Measurements from ENCODE around the gene SMPD4. TPM values are rescaled to one million over a fixed set of nuclear protein-coding genes. Genes with fewer than 3 reads are reported as not detected.
"Not testable (repeated sequence)": the region's sequence is repeated elsewhere in the genome, so short reads cannot be mapped to it uniquely, and the experiment has no call there.

SMPD4 gene
- total and polyA plus RNA-seq, 2 donors (not counting 1 experiment from before 2014, with no cell fraction given), result 63.8 to 80.6 TPM

DNA sequence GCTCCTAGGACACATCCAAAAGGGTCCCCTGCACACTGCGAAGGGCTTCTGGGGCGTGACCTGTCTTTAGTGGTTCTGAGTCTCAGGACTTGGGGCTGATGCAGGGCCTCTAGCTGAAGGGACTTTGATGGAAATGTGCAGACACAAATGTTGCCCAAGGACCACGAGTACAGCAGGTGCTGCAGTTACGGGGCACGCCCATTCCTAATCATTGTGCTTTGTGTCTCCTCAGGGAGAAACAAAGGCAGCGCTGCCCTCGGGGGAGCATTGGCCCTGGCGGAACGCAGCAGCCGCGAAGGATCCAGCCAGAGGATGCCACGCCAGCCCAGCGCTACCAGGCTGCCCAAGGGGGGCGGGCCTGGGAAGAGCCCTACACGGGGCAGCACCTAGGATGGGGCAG is 8.8 kb upstream of the SMPD4 start:
- Histone ChIP-seq H3K4me1 (ENCODE audit: control insufficient read depth in 2 of 2, insufficient read depth in 2 of 2, low read length in 2 of 2) (no peaks in the 10 kb centered on the region), H3K27me3 (replicated peaks in 1 of 4; ENCODE audit: control extremely low read depth in 1 of 4, control insufficient read depth in 3 of 4, insufficient read depth in 4 of 4, low read length in 3 of 4) (no peaks in the 10 kb centered on the region), H3K36me3 (replicated peaks in 1 of 2; ENCODE audit: control extremely low read depth in 1 of 2, control insufficient read depth in 1 of 2, extremely low read depth in 1 of 2, insufficient read depth in 2 of 2, low read length in 1 of 2) (no peaks in the 10 kb centered on the region), H3K9me3 (ENCODE audit: control extremely low read depth in 1 of 3, control insufficient read depth in 2 of 3, insufficient read depth in 1 of 3, low read length in 2 of 3) (no peaks in the 10 kb centered on the region), H2AFZ (ENCODE audit: insufficient read depth, low read depth, low read length, poor library complexity, severe bottlenecking) (no peak overlapping the region), H3K9ac (ENCODE audit: low read length) (no peak overlapping the region), H4K20me1 (ENCODE audit: control insufficient read depth, insufficient read depth, low read length, poor library complexity, severe bottlenecking) (no peaks in the 10 kb centered on the region), H3K27ac (ENCODE audit: low read length in 2 of 2) (no peak overlapping the region), H3K4me2 (replicated peaks; ENCODE audit: low read depth, low read length, poor library complexity, severe bottlenecking) (no peak overlapping the region), H3K79me2 (ENCODE audit: control insufficient read depth, insufficient read depth, low read length) (no peaks in the 10 kb centered on the region), H3K4me3 (ENCODE audit: control extremely low read depth in 1 of 5, extremely low read depth in 1 of 5, insufficient read depth in 1 of 5, low read depth in 2 of 5, low read length in 4 of 5) (no peak overlapping the region)
- DNase-seq (no peak), ATAC-seq (ENCODE audit: low read depth) (no peak)
- intact Hi-C loops (cut with micrococcal nuclease), result no loop called here
- CTCF ChIA-PET, result no interaction called here
- H3K4me1 Mint-ChIP-seq, result no peaks in the 10 kb centered on the region
- 88% methylated on average over 15 of the region's 15 CpGs for WGBS (ENCODE audit: insufficient coverage)
- H3K9me3 Mint-ChIP-seq (ENCODE audit: insufficient read depth), result no peaks in the 10 kb centered on the region
- H3K4me3 Mint-ChIP-seq, result no peak overlapping the region
- no peaks in the 10 kb centered on the region for H3K27me3 Mint-ChIP-seq
- no peak overlapping the region for H3K27ac Mint-ChIP-seq
- TF ChIP-seq CTCF (IDR thresholded peaks at IDR 0.05) (no peak), EZH2 (IDR thresholded peaks at IDR 0.05; ENCODE audit: borderline replicate concordance, insufficient read depth, low read depth, low read length, poor library complexity, severe bottlenecking) (no peak)
- POLR2A ChIA-PET, result no interaction called here

DNA sequence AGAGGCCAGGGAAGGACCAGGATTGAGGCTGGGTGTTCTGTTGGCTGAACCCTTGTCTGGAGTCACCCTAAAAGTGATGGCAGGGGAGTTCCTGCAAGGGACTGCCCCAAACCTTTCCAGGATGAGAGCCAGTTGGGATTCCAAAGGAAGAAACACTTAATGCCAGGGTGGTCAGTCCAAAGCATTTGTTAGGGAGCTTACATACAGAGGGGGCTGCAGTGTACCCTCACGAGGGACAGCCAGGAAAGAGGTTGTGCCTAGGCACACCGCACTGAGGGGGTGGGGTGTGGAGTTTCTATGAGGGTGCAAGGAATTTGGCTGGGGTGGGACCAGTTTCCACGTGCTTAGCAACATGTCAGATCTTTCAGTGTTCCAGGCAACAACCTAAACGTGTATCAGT is 7.6 kb upstream of the SMPD4 start:
- H3K4me1 ChIP-seq (ENCODE audit: control insufficient read depth in 2 of 2, insufficient read depth in 2 of 2, low read length in 2 of 2); CTCF ChIA-PET; H3K79me2 ChIP-seq (ENCODE audit: control insufficient read depth, insufficient read depth, low read length); H3K27me3 Mint-ChIP-seq; H3K27ac Mint-ChIP-seq; H3K9me3 ChIP-seq (ENCODE audit: control extremely low read depth in 1 of 3, control insufficient read depth in 2 of 3, insufficient read depth in 1 of 3, low read length in 2 of 3); H3K4me2 ChIP-seq (replicated peaks; ENCODE audit: low read depth, low read length, poor library complexity, severe bottlenecking); H3K9me3 Mint-ChIP-seq (ENCODE audit: insufficient read depth); H3K4me1 Mint-ChIP-seq; H3K4me3 Mint-ChIP-seq; H3K27ac ChIP-seq (ENCODE audit: low read length in 2 of 2); H3K36me3 ChIP-seq (replicated peaks in 1 of 2; ENCODE audit: control extremely low read depth in 1 of 2, control insufficient read depth in 1 of 2, extremely low read depth in 1 of 2, insufficient read depth in 2 of 2, low read length in 1 of 2); DNase-seq; ATAC-seq (ENCODE audit: low read depth); POLR2A ChIA-PET; H4K20me1 ChIP-seq (ENCODE audit: control insufficient read depth, insufficient read depth, low read length, poor library complexity, severe bottlenecking); H3K27me3 ChIP-seq (replicated peaks in 1 of 4; ENCODE audit: control extremely low read depth in 1 of 4, control insufficient read depth in 3 of 4, insufficient read depth in 4 of 4, low read length in 3 of 4); H3K4me3 ChIP-seq (ENCODE audit: control extremely low read depth in 1 of 5, extremely low read depth in 1 of 5, insufficient read depth in 1 of 5, low read depth in 2 of 5, low read length in 4 of 5); H2AFZ ChIP-seq (ENCODE audit: insufficient read depth, low read depth, low read length, poor library complexity, severe bottlenecking); H3K9ac ChIP-seq (ENCODE audit: low read length): not testable (repeated sequence)
- intact Hi-C loops (cut with micrococcal nuclease), result loop anchor here (10.0 kb wide), 1 partner anchor 1874 kb away; the partner anchor contains the start of gene HS6ST1
- WGBS (ENCODE audit: insufficient coverage), result no CpG with 5 or more reads among the region's 4 CpGs

- H3K9me3 ChIP-seq (ENCODE audit: control extremely low read depth in 1 of 3, control insufficient read depth in 2 of 3, insufficient read depth in 1 of 3, low read length in 2 of 3); H3K4me2 ChIP-seq (replicated peaks; ENCODE audit: low read depth, low read length, poor library complexity, severe bottlenecking); H3K27me3 Mint-ChIP-seq; H3K4me3 ChIP-seq (ENCODE audit: control extremely low read depth in 1 of 5, extremely low read depth in 1 of 5, insufficient read depth in 1 of 5, low read depth in 2 of 5, low read length in 4 of 5); DNase-seq; H3K9ac ChIP-seq (ENCODE audit: low read length); H4K20me1 ChIP-seq (ENCODE audit: control insufficient read depth, insufficient read depth, low read length, poor library complexity, severe bottlenecking); POLR2A ChIA-PET; H3K27ac ChIP-seq (ENCODE audit: low read length in 2 of 2); H3K9me3 Mint-ChIP-seq (ENCODE audit: insufficient read depth); H2AFZ ChIP-seq (ENCODE audit: insufficient read depth, low read depth, low read length, poor library complexity, severe bottlenecking); H3K27ac Mint-ChIP-seq; H3K36me3 ChIP-seq (replicated peaks in 1 of 2; ENCODE audit: control extremely low read depth in 1 of 2, control insufficient read depth in 1 of 2, extremely low read depth in 1 of 2, insufficient read depth in 2 of 2, low read length in 1 of 2); ATAC-seq (ENCODE audit: low read depth); CTCF ChIA-PET; H3K4me3 Mint-ChIP-seq; H3K4me1 Mint-ChIP-seq; H3K27me3 ChIP-seq (replicated peaks in 1 of 4; ENCODE audit: control extremely low read depth in 1 of 4, control insufficient read depth in 3 of 4, insufficient read depth in 4 of 4, low read length in 3 of 4); H3K4me1 ChIP-seq (ENCODE audit: control insufficient read depth in 2 of 2, insufficient read depth in 2 of 2, low read length in 2 of 2): not testable (repeated sequence)
- intact Hi-C loops (cut with micrococcal nuclease), result loop anchor here (10.0 kb wide), 1 partner anchor 1873 kb away; the partner anchor contains the start of gene HS6ST1
- peaks cover 13% of the 10 kb centered on the region for H3K79me2 ChIP-seq (ENCODE audit: control insufficient read depth, insufficient read depth, low read length)
- 97% methylated on average over 15 of the region's 17 CpGs for WGBS (ENCODE audit: insufficient coverage)
These were observed 6.7 kb upstream of the SMPD4 start for GRCh38 chr2:130187859-130188792.
